ENCODE data around the gene WNT9A. TPM values are rescaled to one million over a fixed set of nuclear protein-coding genes. Genes with fewer than 3 reads are reported as not detected.

WNT9A gene
- total and polyA plus RNA-seq, 4 experiments from 2014 or later = 0.08 to 0.15 (median 0.08) TPM; not detected in 1

GRCh38 chr1:227944090-227944930 is 3.4 kb downstream of the WNT9A start:
- H3K4me1 Mint-ChIP-seq = peaks cover 2 to 14% (median 8%) of the 10 kb centered on the region in 4 donors
- no peaks in the 10 kb centered on the region for H3K36me3 Mint-ChIP-seq
- H3K27ac ChIP-seq (ENCODE audit: low read depth, low read length) = no peak overlapping the region
- no peak overlapping the region for H3K4me3 ChIP-seq (ENCODE audit: low read length in 2 of 2)
- ChIA-PET POLR2A (ENCODE audit: partially characterized antibody) (no interaction called here), CTCF (ENCODE audit: partially characterized antibody) (interaction anchor here (14.1 kb wide), 1 partner anchor 181 kb away, joined by 206 read pairs; no protein-coding TSS in a partner anchor)
- no peaks in the 10 kb centered on the region for H3K9me3 Mint-ChIP-seq
- peaks cover 18% of the 10 kb centered on the region for H3K4me1 ChIP-seq (ENCODE audit: insufficient read depth, low read length)
- no peak for DNase-seq
- H3K27me3 ChIP-seq (ENCODE audit: insufficient read depth, low read length) = peaks cover 6% of the 10 kb centered on the region
- H3K27ac Mint-ChIP-seq = peak overlapping the region in 3 of 7 donors; percentile 3 to 17 (median 5)
- intact Hi-C loops (cut with micrococcal nuclease) = no loop called here
- H3K4me3 Mint-ChIP-seq = peak overlapping the region in 1 of 8 donors; percentile 24
- H3K9me3 ChIP-seq (ENCODE audit: control insufficient read depth in 1 of 2, low read length in 2 of 2) = no peaks in the 10 kb centered on the region
- no peaks in the 10 kb centered on the region for H3K36me3 ChIP-seq (ENCODE audit: insufficient read depth, low read length)
- peaks cover 3 to 10% of the 10 kb centered on the region in 2 donors for H3K27me3 Mint-ChIP-seq

- CTCF ChIA-PET (ENCODE audit: partially characterized antibody) = interaction anchor here (14.1 kb wide), 1 partner anchor 181 kb away, joined by 206 read pairs; no protein-coding TSS in a partner anchor
- peak overlapping the region in 3 of 7 donors; percentile 3 to 17 (median 5) for H3K27ac Mint-ChIP-seq
Measured at GRCh38 chr1:227943381-227944089, 4.2 kb downstream of the WNT9A start.

DNA sequence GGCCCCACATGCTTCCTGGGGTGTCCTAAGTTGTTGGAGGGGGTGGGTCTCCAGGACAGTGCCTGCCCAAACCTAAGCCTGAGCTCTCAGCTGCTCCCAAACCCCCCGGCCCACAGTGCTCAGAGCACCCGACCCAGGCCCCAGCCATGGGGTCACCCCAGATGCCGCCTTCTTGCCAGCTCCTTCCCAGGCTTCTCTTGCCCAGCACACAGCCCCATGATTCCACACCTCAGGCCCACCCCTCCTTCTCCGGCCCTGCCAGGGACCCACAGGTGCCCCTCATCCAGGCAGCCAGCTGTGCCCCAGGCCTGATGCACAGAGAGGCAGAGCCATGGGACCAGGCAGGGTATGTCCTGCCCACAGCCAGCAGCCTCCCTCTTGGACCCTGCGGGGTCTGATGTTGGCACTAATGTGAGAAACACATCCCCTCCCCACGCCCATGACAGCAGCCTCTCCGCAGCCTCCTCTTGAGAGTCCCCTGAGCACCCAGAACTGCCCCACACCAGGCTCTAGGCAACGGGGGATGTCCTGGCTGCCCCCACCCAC is 4.9 kb downstream of the WNT9A start:
- POLR2A ChIA-PET (ENCODE audit: partially characterized antibody) = no interaction called here

More at GRCh38 chr1:227943381-227944089, 4.2 kb downstream of the WNT9A start:
- H3K27me3 Mint-ChIP-seq = peaks cover 2 to 8% of the 10 kb centered on the region in 2 donors
- no peak overlapping the region for H3K27ac ChIP-seq (ENCODE audit: low read depth, low read length)
- H3K9me3 Mint-ChIP-seq = no peaks in the 10 kb centered on the region
- no peak for DNase-seq
- peaks cover 3% of the 10 kb centered on the region for H3K27me3 ChIP-seq (ENCODE audit: insufficient read depth, low read length)
- H3K4me3 ChIP-seq (ENCODE audit: low read length in 2 of 2) = no peak overlapping the region
- H3K4me1 ChIP-seq (ENCODE audit: insufficient read depth, low read length) = peaks cover 17% of the 10 kb centered on the region
- H3K4me1 Mint-ChIP-seq = peaks cover 2 to 14% (median 8%) of the 10 kb centered on the region in 4 donors
- no peaks in the 10 kb centered on the region for H3K9me3 ChIP-seq (ENCODE audit: control insufficient read depth in 1 of 2, low read length in 2 of 2)
- H3K4me3 Mint-ChIP-seq = no peak overlapping the region
- POLR2A ChIA-PET (ENCODE audit: partially characterized antibody) = no interaction called here
- H3K36me3 ChIP-seq (ENCODE audit: insufficient read depth, low read length) = no peaks in the 10 kb centered on the region
- intact Hi-C loops (cut with micrococcal nuclease) = no loop called here
- no peaks in the 10 kb centered on the region for H3K36me3 Mint-ChIP-seq

GRCh38 chr1:227942021-227942715 is 5.6 kb downstream of the WNT9A start:
- H3K9me3 Mint-ChIP-seq = peaks cover 0 to 1% (median 0%) of the 10 kb centered on the region in 8 donors
- intact Hi-C loops (cut with micrococcal nuclease) = no loop called here
- H3K36me3 Mint-ChIP-seq = no peaks in the 10 kb centered on the region
- POLR2A ChIA-PET (ENCODE audit: partially characterized antibody) = no interaction called here
- no peak overlapping the region for H3K27ac Mint-ChIP-seq
- Histone ChIP-seq H3K4me3 (ENCODE audit: low read length in 2 of 2) (no peak overlapping the region), H3K27ac (ENCODE audit: low read depth, low read length) (no peak overlapping the region), H3K27me3 (ENCODE audit: insufficient read depth, low read length) (no peaks in the 10 kb centered on the region), H3K4me1 (ENCODE audit: insufficient read depth, low read length) (peaks cover 10% of the 10 kb centered on the region), H3K36me3 (ENCODE audit: insufficient read depth, low read length) (no peaks in the 10 kb centered on the region), H3K9me3 (ENCODE audit: control insufficient read depth in 1 of 2, low read length in 2 of 2) (no peaks in the 10 kb centered on the region)
- no peak for DNase-seq
- CTCF ChIA-PET (ENCODE audit: partially characterized antibody) = interaction anchor here (14.1 kb wide), 1 partner anchor 179 kb away, joined by 206 read pairs; no protein-coding TSS in a partner anchor
- H3K4me3 Mint-ChIP-seq = no peak overlapping the region
- H3K4me1 Mint-ChIP-seq = peaks cover 3 to 12% (median 7%) of the 10 kb centered on the region in 4 donors
- H3K27me3 Mint-ChIP-seq = peaks cover 0 to 4% of the 10 kb centered on the region in 2 donors

More for the DNA sequence above, 4.9 kb downstream of the WNT9A start:
- Histone ChIP-seq H3K9me3 (ENCODE audit: control insufficient read depth in 1 of 2, low read length in 2 of 2) (no peaks in the 10 kb centered on the region), H3K27me3 (ENCODE audit: insufficient read depth, low read length) (no peaks in the 10 kb centered on the region), H3K4me3 (ENCODE audit: low read length in 2 of 2) (no peak overlapping the region), H3K27ac (ENCODE audit: low read depth, low read length) (no peak overlapping the region), H3K36me3 (ENCODE audit: insufficient read depth, low read length) (no peaks in the 10 kb centered on the region), H3K4me1 (ENCODE audit: insufficient read depth, low read length) (peaks cover 13% of the 10 kb centered on the region)
- CTCF ChIA-PET (ENCODE audit: partially characterized antibody) = interaction anchor here (14.1 kb wide), 1 partner anchor 180 kb away, joined by 206 read pairs; no protein-coding TSS in a partner anchor
- peaks cover 0 to 1% (median 0%) of the 10 kb centered on the region in 8 donors for H3K9me3 Mint-ChIP-seq
- no peak overlapping the region for H3K4me3 Mint-ChIP-seq
- no peaks in the 10 kb centered on the region for H3K36me3 Mint-ChIP-seq
- peak overlapping the region in 1 of 7 donors; percentile 35 for H3K27ac Mint-ChIP-seq
- peaks cover 0 to 6% of the 10 kb centered on the region in 2 donors for H3K27me3 Mint-ChIP-seq
- intact Hi-C loops (cut with micrococcal nuclease) = no loop called here
- no peak for DNase-seq
- peaks cover 3 to 14% (median 8%) of the 10 kb centered on the region in 4 donors for H3K4me1 Mint-ChIP-seq

DNA sequence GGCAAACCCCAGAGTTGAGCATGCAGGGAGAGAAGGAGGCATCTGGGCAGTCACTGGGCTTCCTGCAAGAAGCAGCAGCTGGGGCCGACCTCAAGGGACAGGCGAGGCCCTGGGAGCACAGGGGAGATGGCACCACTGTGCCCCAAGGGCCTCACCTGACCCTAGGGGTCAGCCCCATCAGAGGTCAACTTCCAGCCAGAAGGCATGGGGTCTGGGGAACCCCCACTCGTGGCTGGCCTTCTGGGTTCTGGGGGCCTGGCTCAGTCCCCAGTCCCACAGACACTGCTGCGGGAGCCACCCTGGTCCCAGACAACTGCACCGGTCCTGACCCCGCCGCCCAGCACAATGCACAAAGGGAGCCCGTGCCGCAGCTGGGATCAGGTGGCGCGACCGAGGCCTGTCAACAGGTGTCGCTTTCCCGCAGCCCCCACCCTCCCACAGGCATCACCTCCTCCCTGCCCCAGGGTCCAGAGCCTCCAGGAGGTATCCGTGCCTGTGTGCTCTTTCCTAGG is 6.2 kb downstream of the WNT9A start:
- Mint-ChIP-seq H3K27me3 (peaks cover 0 to 3% of the 10 kb centered on the region in 2 donors), H3K36me3 (no peaks in the 10 kb centered on the region), H3K27ac (no peak overlapping the region), H3K9me3 (peaks cover 0 to 1% (median 0%) of the 10 kb centered on the region in 8 donors), H3K4me1 (peaks cover 3 to 8% (median 7%) of the 10 kb centered on the region in 4 donors), H3K4me3 (no peak overlapping the region)
- CTCF ChIA-PET (ENCODE audit: partially characterized antibody) = no interaction called here
- Histone ChIP-seq H3K27ac (ENCODE audit: low read depth, low read length) (no peak overlapping the region), H3K27me3 (ENCODE audit: insufficient read depth, low read length) (no peaks in the 10 kb centered on the region), H3K4me1 (ENCODE audit: insufficient read depth, low read length) (peaks cover 6% of the 10 kb centered on the region), H3K9me3 (ENCODE audit: control insufficient read depth in 1 of 2, low read length in 2 of 2) (no peaks in the 10 kb centered on the region), H3K36me3 (ENCODE audit: insufficient read depth, low read length) (no peaks in the 10 kb centered on the region), H3K4me3 (ENCODE audit: low read length in 2 of 2) (no peak overlapping the region)
- DNase-seq = no peak
- POLR2A ChIA-PET (ENCODE audit: partially characterized antibody) = no interaction called here
- intact Hi-C loops (cut with micrococcal nuclease) = no loop called here

DNA sequence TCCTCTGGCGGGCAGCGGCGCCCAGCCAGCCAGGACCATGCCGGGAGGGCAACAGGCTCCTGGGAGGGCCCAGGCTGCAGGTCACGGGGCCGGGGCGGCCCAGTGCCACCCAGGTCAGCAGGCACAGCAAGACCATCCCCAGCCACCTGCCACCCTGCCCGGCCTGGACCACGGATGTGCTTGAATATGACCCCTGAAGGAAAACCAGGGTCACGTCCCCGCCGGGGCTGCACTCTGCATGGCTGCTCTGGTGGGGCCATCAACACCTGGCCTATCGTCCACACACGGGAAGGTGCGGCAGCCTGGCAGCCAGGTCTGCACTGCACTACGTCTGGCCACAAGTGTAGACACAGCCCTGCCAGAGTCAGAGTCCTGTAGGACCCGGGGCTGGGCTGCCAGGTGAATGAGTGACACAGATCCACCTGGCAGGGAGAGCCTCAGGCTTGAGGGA is 6.9 kb downstream of the WNT9A start:
- Mint-ChIP-seq H3K36me3 (no peaks in the 10 kb centered on the region), H3K4me1 (peaks cover 0 to 4% (median 2%) of the 10 kb centered on the region in 4 donors), H3K4me3 (no peak overlapping the region), H3K27ac (no peak overlapping the region), H3K27me3 (peaks cover 0 to under 1% of the 10 kb centered on the region in 2 donors), H3K9me3 (peaks cover 0 to 1% (median 0%) of the 10 kb centered on the region in 8 donors)
- Histone ChIP-seq H3K27ac (ENCODE audit: low read depth, low read length) (no peak overlapping the region), H3K36me3 (ENCODE audit: insufficient read depth, low read length) (no peaks in the 10 kb centered on the region), H3K9me3 (ENCODE audit: control insufficient read depth in 1 of 2, low read length in 2 of 2) (no peaks in the 10 kb centered on the region), H3K4me1 (ENCODE audit: insufficient read depth, low read length) (no peaks in the 10 kb centered on the region), H3K4me3 (ENCODE audit: low read length in 2 of 2) (no peak overlapping the region), H3K27me3 (ENCODE audit: insufficient read depth, low read length) (no peaks in the 10 kb centered on the region)
- CTCF ChIA-PET (ENCODE audit: partially characterized antibody) = no interaction called here
- POLR2A ChIA-PET (ENCODE audit: partially characterized antibody) = no interaction called here
- intact Hi-C loops (cut with micrococcal nuclease) = no loop called here
- DNase-seq = no peak
